Calu3 (cell line): ENCODE data around the gene LAMB4. TPM values are rescaled to one million over a fixed set of nuclear protein-coding genes. Genes with fewer than 3 reads are reported as not detected.

Experiments
- BruUV-seq: library from RNA; stranded (reverse); fragments of 400-500 nt; replicated peaks from 2 replicates; lab custom pipeline; 2021; lab: Mats Ljungman, UMichigan
- CTCF ChIA-PET: fragments of 300-600 bp; sonication (Branson Sonifier 250); formaldehyde crosslinking; loops from one replicate; lab custom pipeline; 2022; ENCODE audit warnings: antibody characterized with exemption; lab: Charles Lee
- DNase-seq: peaks from one replicate; pipeline ENCODE4 v3.0.0; 2022
- H3K27ac Mint-ChIP-seq: one replicate; pipeline ENCODE4 v1.8.0; 2022; ENCODE audit warnings: mixed read lengths; ENCODE audit not compliant: unreplicated experiment
- H3K27me3 Mint-ChIP-seq: one replicate; pipeline ENCODE4 v1.8.0; 2022; ENCODE audit warnings: mixed read lengths; ENCODE audit not compliant: unreplicated experiment
- H3K36me3 Mint-ChIP-seq: one replicate; pipeline ENCODE4 v1.8.0; 2022; ENCODE audit warnings: mild to moderate bottlenecking, moderate library complexity, mixed read lengths; ENCODE audit not compliant: insufficient read depth, unreplicated experiment
- H3K4me1 Mint-ChIP-seq: one replicate; pipeline ENCODE4 v1.8.0; 2022; ENCODE audit warnings: mild to moderate bottlenecking, low read depth, mixed read lengths; ENCODE audit not compliant: unreplicated experiment
- H3K4me3 Mint-ChIP-seq: one replicate; pipeline ENCODE4 v1.8.0; 2022; ENCODE audit warnings: mild to moderate bottlenecking, low read depth, moderate library complexity, mixed read lengths; ENCODE audit not compliant: unreplicated experiment
- H3K9me3 Mint-ChIP-seq: one replicate; pipeline ENCODE4 v1.8.0; 2022; ENCODE audit warnings: low read depth, mixed read lengths; ENCODE audit not compliant: unreplicated experiment
- CTCF ChIP-seq: fragments of 200-600 bp; IDR thresholded peaks from one replicate; pipeline ENCODE4 v1.8.0; 2022; ENCODE audit warnings: antibody characterized with exemption; ENCODE audit not compliant: unreplicated experiment
- intact Hi-C: fragments of 100-400 bp; cut with micrococcal nuclease; formaldehyde crosslinking; loops from one replicate; pipeline ENCODE4 v1.10.0; 2022; ENCODE audit not compliant: unreplicated experiment
- total RNA-seq: library from RNA; stranded (reverse); gene quantifications from 2 replicates; pipeline ENCODE4 v1.2.3, GENCODE V29; 2022

Gene LAMB4
- total RNA-seq, 1 experiment from 2014 or later = not detected

DNA sequence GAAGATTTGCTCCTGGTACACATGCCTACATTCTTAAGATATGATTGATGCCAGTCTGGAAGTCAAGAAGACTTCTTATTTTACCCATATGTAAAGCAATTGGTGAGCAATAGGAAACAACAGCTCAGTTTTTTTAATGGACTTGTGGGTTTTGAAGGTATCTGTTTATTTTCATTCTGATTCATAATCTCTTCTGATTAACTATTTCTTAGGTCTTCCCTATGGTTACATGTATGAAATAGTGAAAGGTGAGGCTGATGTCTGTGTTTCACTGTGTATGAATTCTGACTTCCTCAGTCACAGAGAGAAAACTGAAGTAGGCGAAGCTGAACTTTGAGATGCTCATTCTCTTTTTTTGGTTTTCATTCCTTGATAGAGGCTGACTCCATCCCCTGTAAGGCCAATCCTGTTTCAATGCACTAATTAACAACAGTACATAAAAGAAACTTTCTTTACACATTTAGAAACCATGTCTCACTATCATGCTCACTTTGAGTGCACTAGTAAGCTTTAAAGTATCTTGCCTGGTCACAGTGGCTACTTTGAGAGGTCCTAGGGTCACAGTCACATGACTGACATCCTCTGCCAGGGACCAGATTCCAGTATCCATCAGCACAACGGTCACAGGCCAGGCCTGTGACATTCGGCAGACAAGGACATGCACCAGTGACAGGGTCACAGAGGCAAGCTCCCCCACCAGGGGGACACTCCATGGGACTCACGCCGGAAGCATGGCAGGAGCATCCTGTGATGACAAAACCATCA, 67.7 kb downstream of the LAMB4 start:
- Mint-ChIP-seq H3K27me3 (no peaks in the 10 kb centered on the region), H3K27ac (no peak overlapping the region), H3K36me3 (no peaks in the 10 kb centered on the region), H3K4me1 (no peaks in the 10 kb centered on the region), H3K4me3 (no peak overlapping the region), H3K9me3 (no peaks in the 10 kb centered on the region)
- no peak for TF ChIP-seq CTCF
- CTCF ChIA-PET = interaction anchor here (0.6 kb wide), 1 partner anchor 1605 kb away, joined by 3 read pairs; no protein-coding TSS in a partner anchor
- DNase-seq = no peak
- intact Hi-C loops = no loop called here
- BruUV-seq = no TSS peak

DNA sequence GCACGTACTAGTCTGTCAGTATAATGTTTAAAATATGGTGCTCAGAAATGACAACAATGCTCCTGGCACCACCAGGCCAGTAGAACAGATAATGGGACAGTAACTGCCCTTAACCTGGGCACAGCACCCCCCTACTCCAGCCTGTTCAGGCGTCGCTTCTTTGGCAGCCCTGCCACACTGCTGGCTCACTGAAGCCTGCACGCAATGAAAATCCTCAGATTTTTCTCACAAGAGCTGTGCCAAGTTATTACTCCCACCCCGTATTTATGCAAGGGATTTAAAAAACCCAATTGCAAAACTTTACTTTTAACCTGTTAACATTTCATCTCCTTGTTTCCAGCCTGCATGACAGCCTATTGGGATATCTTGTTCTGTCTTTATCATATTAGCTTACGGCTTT, 70.6 kb downstream of the LAMB4 start:
- intact Hi-C loops = no loop called here
- Mint-ChIP-seq H3K9me3 (no peaks in the 10 kb centered on the region), H3K36me3 (no peaks in the 10 kb centered on the region), H3K4me3 (no peak overlapping the region), H3K27me3 (no peaks in the 10 kb centered on the region), H3K27ac (no peak overlapping the region), H3K4me1 (no peaks in the 10 kb centered on the region)
- no TSS peak for BruUV-seq
- CTCF ChIA-PET = no interaction called here
- DNase-seq = no peak
- no peak for TF ChIP-seq CTCF

DNA sequence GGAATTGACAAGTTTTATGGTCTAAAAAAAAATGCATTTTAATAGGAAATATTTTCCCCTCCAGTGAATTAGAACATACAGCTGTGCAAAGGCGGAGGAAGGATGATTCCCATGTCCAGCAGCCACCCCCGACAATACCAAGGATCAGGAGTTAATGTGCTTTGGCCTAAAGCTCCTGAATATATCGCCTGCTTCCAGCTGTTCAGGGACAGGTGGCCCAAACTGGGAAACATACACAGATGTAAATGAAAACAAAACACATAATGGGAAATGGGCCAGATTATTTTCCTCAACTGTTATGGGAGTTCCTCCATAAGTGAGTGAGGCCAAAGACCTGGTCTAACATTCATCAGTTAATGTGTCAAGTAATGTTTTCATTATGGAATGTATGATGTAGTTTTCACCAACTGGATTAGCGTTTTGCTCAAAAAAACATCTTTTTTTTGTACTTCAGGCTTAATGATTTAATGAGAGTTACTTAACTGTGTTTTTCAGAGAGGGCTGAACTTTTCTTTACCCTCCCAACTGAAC, 72.1 kb downstream of the LAMB4 start:
- DNase-seq = no peak
- Mint-ChIP-seq H3K4me1 (no peaks in the 10 kb centered on the region), H3K4me3 (no peak overlapping the region), H3K27ac (no peak overlapping the region), H3K36me3 (no peaks in the 10 kb centered on the region), H3K27me3 (no peaks in the 10 kb centered on the region), H3K9me3 (no peaks in the 10 kb centered on the region)
- no TSS peak for BruUV-seq
- no peak for TF ChIP-seq CTCF
- CTCF ChIA-PET = no interaction called here
- intact Hi-C loops = no loop called here

DNA sequence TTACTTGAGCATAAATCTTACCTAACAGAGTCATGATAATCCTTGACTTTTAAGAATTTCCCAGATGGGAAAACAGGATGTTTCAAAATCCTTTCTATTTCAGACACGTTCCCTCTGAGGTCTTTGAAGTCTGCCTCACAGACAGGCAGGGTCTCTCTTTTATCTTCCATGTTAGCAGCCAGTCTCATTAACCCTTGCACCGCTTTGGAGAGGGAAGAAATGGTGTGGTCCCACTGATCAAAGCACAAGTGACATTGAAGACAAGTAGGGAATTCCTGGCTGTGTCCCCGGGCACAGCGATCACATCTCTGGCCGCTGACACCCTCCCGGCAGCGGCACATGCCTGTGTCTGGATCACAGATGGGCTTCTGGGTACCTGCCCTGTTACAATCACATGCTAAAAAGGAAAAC, 74.5 kb downstream of the LAMB4 start:
- BruUV-seq = no TSS peak
- CTCF ChIA-PET = no interaction called here
- DNase-seq = no peak
- intact Hi-C loops = no loop called here
- no peaks in the 10 kb centered on the region for H3K36me3 Mint-ChIP-seq
- H3K27ac Mint-ChIP-seq = no peak overlapping the region
- H3K9me3 Mint-ChIP-seq = no peaks in the 10 kb centered on the region
- no peak overlapping the region for H3K4me3 Mint-ChIP-seq
- H3K4me1 Mint-ChIP-seq = no peaks in the 10 kb centered on the region
- no peaks in the 10 kb centered on the region for H3K27me3 Mint-ChIP-seq
- no peak for TF ChIP-seq CTCF
